Suprapubic skin (tissue), 4 donors: Measurements from ENCODE around the gene CADPS. TPM values are rescaled to one million over a fixed set of nuclear protein-coding genes. Genes with fewer than 3 reads are reported as not detected.

ENCODE experiments used
- DNase-seq, 2 donors: peaks; one replicate each; pipeline ENCODE4 v3.0.0-alpha.2; 2019; ENCODE audit warnings: low spot score in 2 of 2
- H3K27ac ChIP-seq: fragments of 200-600 bp; sonication (generic); one replicate; pipeline ENCODE4 v1.5.1; 2019
- H3K27me3 ChIP-seq: fragments of 200-600 bp; sonication (generic); one replicate; pipeline ENCODE4 v1.5.1; 2019
- H3K36me3 ChIP-seq: fragments of 200-600 bp; sonication (generic); one replicate; pipeline ENCODE4 v1.5.1; 2019
- H3K4me1 ChIP-seq: fragments of 200-600 bp; sonication (generic); one replicate; pipeline ENCODE4 v1.5.1; 2019
- H3K4me3 ChIP-seq: fragments of 200-600 bp; sonication (generic); one replicate; pipeline ENCODE4 v1.5.1; 2019; ENCODE audit warnings: mild to moderate bottlenecking
- H3K9me3 ChIP-seq: fragments of 200-600 bp; sonication (generic); one replicate; pipeline ENCODE4 v1.5.1; 2019
- CTCF ChIP-seq, 2 donors: fragments of 200-600 bp in 1 of 2; fragments of 450-650 bp in 1 of 2; sonication (generic) in 1 of 2; IDR thresholded peaks; one replicate each; pipeline ENCODE4 v1.5.1; 2016 to 2019; ENCODE audit warnings: antibody characterized with exemption in 2 of 2, mild to moderate bottlenecking in 1 of 2, moderate library complexity in 1 of 2
- EP300 ChIP-seq: sonication (generic); formaldehyde crosslinking; IDR thresholded peaks from one replicate; pipeline ENCODE4 v1.6.1; 2017; ENCODE audit warnings: antibody characterized with exemption
- POLR2A ChIP-seq, 2 donors: fragments of 450-650 bp; IDR thresholded peaks; one replicate each; pipeline ENCODE4 v1.6.1; 2017; ENCODE audit warnings: antibody characterized with exemption in 2 of 2, mild to moderate bottlenecking in 2 of 2, moderate library complexity in 2 of 2
- POLR2AphosphoS5 ChIP-seq, 3 donors: sonication (generic); formaldehyde crosslinking; IDR thresholded peaks; one replicate each; pipeline ENCODE4 v1.6.1; 2017; ENCODE audit warnings: antibody characterized with exemption in 3 of 3
- WGBS: methylation state at CpG from one replicate; pipeline ENCODE4 v1.1.5; 2018; 5-methylcytosine and 5-hydroxymethylcytosine counted together
- total RNA-seq, 4 donors: library from RNA; depleted of rRNA; stranded (reverse); fragments of >200 nt; gene quantifications; one replicate each; pipeline ENCODE4 v1.1.0, GENCODE V29; 2016

CADPS gene
- total RNA-seq, 4 donors from 2014 or later = 0.57 to 3.8 (median 3.0) TPM

DNA sequence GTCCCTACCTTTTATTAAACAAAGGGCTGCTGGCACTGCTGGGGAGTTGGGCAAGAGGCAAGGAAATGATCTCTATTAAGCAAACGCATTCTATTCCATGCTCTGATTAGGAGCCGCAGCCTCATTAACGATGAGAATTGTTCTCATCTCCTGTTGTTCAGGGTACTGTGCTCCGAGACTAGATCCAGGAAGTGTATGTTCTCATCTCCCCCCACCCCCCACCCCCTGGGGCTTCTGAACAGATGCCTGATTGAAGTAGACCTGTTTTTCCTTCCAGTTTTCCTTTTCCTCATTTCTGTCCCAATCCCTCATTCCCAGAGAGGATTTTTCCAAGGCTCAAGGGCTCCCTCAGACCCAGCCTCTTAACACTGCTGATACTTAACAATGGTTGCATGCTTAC, 420.3 kb downstream of the CADPS start:
- 49% methylated on average over 4 of the region's 4 CpGs for WGBS
- no peaks in the 10 kb centered on the region for H3K27me3 ChIP-seq
- H3K36me3 ChIP-seq = no peaks in the 10 kb centered on the region
- no peak overlapping the region for H3K27ac ChIP-seq
- TF ChIP-seq POLR2AphosphoS5 (IDR thresholded peaks at IDR 0.05) (no peak), CTCF (IDR thresholded peaks at IDR 0.05) (no peak), EP300 (no peak), POLR2A (IDR thresholded peaks at IDR 0.05) (no peak)
- no peak overlapping the region for H3K4me3 ChIP-seq
- no peak for DNase-seq
- H3K9me3 ChIP-seq = no peaks in the 10 kb centered on the region
- no peaks in the 10 kb centered on the region for H3K4me1 ChIP-seq

- no peak overlapping the region for H3K27ac ChIP-seq
- no peak overlapping the region for H3K4me3 ChIP-seq
- no peaks in the 10 kb centered on the region for H3K27me3 ChIP-seq
- WGBS = 78% methylated on average over 6 of the region's 6 CpGs
- no peak for DNase-seq
- no peaks in the 10 kb centered on the region for H3K36me3 ChIP-seq
- no peaks in the 10 kb centered on the region for H3K4me1 ChIP-seq
- TF ChIP-seq POLR2A (IDR thresholded peaks at IDR 0.05) (no peak), CTCF (IDR thresholded peaks at IDR 0.05) (no peak), POLR2AphosphoS5 (IDR thresholded peaks at IDR 0.05) (no peak), EP300 (no peak)
- no peaks in the 10 kb centered on the region for H3K9me3 ChIP-seq
These were observed 421.8 kb downstream of the CADPS start for GRCh38 chr3:62453448-62453847.

GRCh38 chr3:62451211-62451887, 423.9 kb downstream of the CADPS start:
- Histone ChIP-seq H3K9me3 (no peaks in the 10 kb centered on the region), H3K27ac (no peak overlapping the region), H3K4me1 (no peaks in the 10 kb centered on the region), H3K27me3 (no peaks in the 10 kb centered on the region), H3K4me3 (no peak overlapping the region), H3K36me3 (no peaks in the 10 kb centered on the region)
- DNase-seq = no peak
- TF ChIP-seq POLR2A (IDR thresholded peaks at IDR 0.05) (no peak), EP300 (no peak), POLR2AphosphoS5 (IDR thresholded peaks at IDR 0.05) (no peak), CTCF (IDR thresholded peaks at IDR 0.05) (no peak)
- WGBS = 75% methylated on average over 8 of the region's 8 CpGs

GRCh38 chr3:62446337-62446940, 428.8 kb downstream of the CADPS start:
- 86% methylated on average over 5 of the region's 5 CpGs for WGBS
- DNase-seq = no peak
- no peaks in the 10 kb centered on the region for H3K4me1 ChIP-seq

More at GRCh38 chr3:62446337-62446940, 428.8 kb downstream of the CADPS start:
- no peaks in the 10 kb centered on the region for H3K27me3 ChIP-seq
- H3K9me3 ChIP-seq = no peaks in the 10 kb centered on the region
- no peaks in the 10 kb centered on the region for H3K36me3 ChIP-seq
- no peak overlapping the region for H3K27ac ChIP-seq
- no peak overlapping the region for H3K4me3 ChIP-seq
- TF ChIP-seq POLR2A (IDR thresholded peaks at IDR 0.05) = no peak
- no peak for TF ChIP-seq CTCF (IDR thresholded peaks at IDR 0.05)
- TF ChIP-seq EP300 = no peak
- TF ChIP-seq POLR2AphosphoS5 (IDR thresholded peaks at IDR 0.05) = no peak
